ENCODE data around the gene NLRP5.
"Not testable (repeated sequence)": the region's sequence is repeated elsewhere in the genome, so short reads cannot be mapped to it uniquely, and the experiment has no call there.

- TF ChIP-seq POLR2A (IDR thresholded peaks at IDR 0.05; ENCODE audit: low read depth); CTCF (IDR thresholded peaks at IDR 0.05): not testable (repeated sequence)
Observed at GRCh38 chr19:56105831-56106396, 119.3 kb downstream of the NLRP5 start.

All from esophagus muscularis mucosa (tissue), 3 donors.